Loucy (cell line): ENCODE data around the gene CA7.

Experiments
- H2AFZ ChIP-seq: fragments of 200-600 bp; sonication (generic); 2 replicates; pipeline ENCODE4 v1.6.0; 2016; ENCODE audit warnings: antibody characterized with exemption, mild to moderate bottlenecking, low read length, moderate library complexity
- H3F3A ChIP-seq: fragments of 200-600 bp; 2 replicates; pipeline ENCODE4 v1.6.0; 2016; ENCODE audit warnings: antibody characterized with exemption, low read depth, mild to moderate bottlenecking
- H3K27me3 ChIP-seq: fragments of 200-600 bp; sonication (generic); 2 replicates; pipeline ENCODE4 v1.6.1; 2014; ENCODE audit warnings: low read length, mild to moderate bottlenecking; ENCODE audit not compliant: insufficient read depth, poor library complexity, severe bottlenecking
- H3K36me3 ChIP-seq: fragments of 200-600 bp; sonication (generic); 2 replicates; pipeline ENCODE4 v1.6.1; 2016; ENCODE audit warnings: low read length; ENCODE audit not compliant: insufficient read depth
- H3K4me1 ChIP-seq: fragments of 200-600 bp; sonication (generic); 2 replicates; pipeline ENCODE4 v1.5.1; 2014; ENCODE audit warnings: low read length, mild to moderate bottlenecking; ENCODE audit not compliant: insufficient read depth, poor library complexity, severe bottlenecking
- H3K4me2 ChIP-seq: fragments of 200-600 bp; sonication (generic); 2 replicates; pipeline ENCODE4 v1.6.0; 2014; ENCODE audit warnings: antibody characterized with exemption, low read length, low read depth, mild to moderate bottlenecking; ENCODE audit not compliant: poor library complexity, severe bottlenecking
- H3K4me3 ChIP-seq: fragments of 200-600 bp; sonication (generic); 2 replicates; pipeline ENCODE4 v1.5.1; 2014; ENCODE audit warnings: low read length, mild to moderate bottlenecking, mixed read lengths; ENCODE audit not compliant: poor library complexity, severe bottlenecking
- H3K79me2 ChIP-seq: fragments of 200-600 bp; sonication (generic); 2 replicates; pipeline ENCODE4 v1.6.1; 2014; ENCODE audit warnings: low read length; ENCODE audit not compliant: insufficient read depth
- H3K9ac ChIP-seq: fragments of 200-600 bp; sonication (generic); 2 replicates; pipeline ENCODE4 v1.6.0; 2014; ENCODE audit warnings: mild to moderate bottlenecking, low read depth, low read length, moderate library complexity; ENCODE audit not compliant: poor library complexity, severe bottlenecking
- H3K9me2 ChIP-seq: fragments of 200-600 bp; sonication (generic); replicated peaks from 2 replicates; pipeline ENCODE4 v1.6.1; 2016; ENCODE audit warnings: low read depth, low read length, mixed read lengths
- H3K9me3 ChIP-seq: fragments of 200-600 bp; sonication (generic); 2 replicates; pipeline ENCODE4 v1.6.1; 2014; ENCODE audit warnings: mild to moderate bottlenecking, antibody characterized with exemption, low read length, low read depth; ENCODE audit not compliant: insufficient read depth
- H4K20me1 ChIP-seq: fragments of 200-600 bp; sonication (generic); 2 replicates; pipeline ENCODE4 v1.6.0; 2014; ENCODE audit warnings: antibody characterized with exemption, low read length, mild to moderate bottlenecking; ENCODE audit not compliant: insufficient read depth, poor library complexity, severe bottlenecking
- EZH2phosphoT487 ChIP-seq: fragments of 200-600 bp; IDR thresholded peaks from 2 replicates; pipeline ENCODE4 v1.6.1; 2018; ENCODE audit warnings: antibody characterized with exemption, mild to moderate bottlenecking, moderate library complexity, borderline replicate concordance
- TF ChIP-seq, protein P1 (sequence below): fragments of 200-600 bp; sonication (generic); conservative IDR thresholded peaks from 2 replicates; pipeline ENCODE4 v1.5.1; 2014; ENCODE audit warnings: mild to moderate bottlenecking, antibody characterized with exemption, low read length

The CA7 gene

DNA sequence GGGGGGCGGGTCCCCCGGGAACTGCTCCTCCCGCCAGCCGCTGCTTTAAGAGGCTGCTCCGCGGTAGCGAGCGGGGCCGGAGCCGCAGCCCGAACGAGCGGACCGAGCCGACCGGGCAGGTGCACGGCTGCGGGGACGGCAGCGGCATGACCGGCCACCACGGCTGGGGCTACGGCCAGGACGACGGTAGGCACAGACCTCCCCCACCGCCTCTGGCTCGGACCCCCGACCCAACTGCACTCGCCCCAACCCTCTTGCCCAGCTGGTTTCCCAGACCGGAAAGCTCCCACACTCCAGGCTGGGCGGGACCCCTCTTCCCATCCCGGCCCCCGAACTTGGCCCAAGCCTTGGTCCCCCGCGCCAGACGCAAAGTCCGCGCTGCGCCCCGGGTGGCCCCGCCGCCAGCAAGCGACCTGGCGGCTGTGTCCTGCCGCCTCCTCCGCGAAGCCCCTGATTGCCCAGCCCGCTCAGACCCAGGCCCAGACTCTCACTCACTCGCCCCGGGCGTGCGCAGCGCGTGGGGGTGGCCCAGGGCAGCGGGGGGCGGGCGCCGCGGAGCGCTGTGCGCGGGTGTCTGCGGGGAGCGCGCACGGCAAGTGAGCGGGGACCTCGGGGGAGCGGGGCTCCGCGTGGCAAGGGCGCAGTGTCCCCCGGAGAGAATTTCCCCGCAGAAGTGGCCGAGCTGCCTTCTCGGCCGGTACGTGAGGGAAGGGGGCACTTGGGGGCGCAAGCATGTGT is at the start of gene CA7:
Gene CA7, plus strand, starts transcription at position 73 of the 738 bp plus-strand sequence. Its CDS starts 74 bp downstream, at position 147.
- Histone ChIP-seq H3K4me1 (no peaks in the 10 kb centered on the region), H3F3A (no peaks in the 10 kb centered on the region), H3K4me2 (no peak within 1 kb of the TSS), H3K36me3 (no peaks in the 10 kb centered on the region), H2AFZ (no peak within 1 kb of the TSS), H3K9me3 (no peaks in the 10 kb centered on the region), H3K79me2 (no peaks in the 10 kb centered on the region), H3K27me3 (no peaks in the 10 kb centered on the region), H3K9me2 (no peaks in the 10 kb centered on the region), H3K9ac (no peak within 1 kb of the TSS), H3K4me3 (no peak within 1 kb of the TSS), H4K20me1 (no peaks in the 10 kb centered on the region)
- no peak for TF ChIP-seq EZH2phosphoT487
- TF ChIP-seq, protein P1, sequence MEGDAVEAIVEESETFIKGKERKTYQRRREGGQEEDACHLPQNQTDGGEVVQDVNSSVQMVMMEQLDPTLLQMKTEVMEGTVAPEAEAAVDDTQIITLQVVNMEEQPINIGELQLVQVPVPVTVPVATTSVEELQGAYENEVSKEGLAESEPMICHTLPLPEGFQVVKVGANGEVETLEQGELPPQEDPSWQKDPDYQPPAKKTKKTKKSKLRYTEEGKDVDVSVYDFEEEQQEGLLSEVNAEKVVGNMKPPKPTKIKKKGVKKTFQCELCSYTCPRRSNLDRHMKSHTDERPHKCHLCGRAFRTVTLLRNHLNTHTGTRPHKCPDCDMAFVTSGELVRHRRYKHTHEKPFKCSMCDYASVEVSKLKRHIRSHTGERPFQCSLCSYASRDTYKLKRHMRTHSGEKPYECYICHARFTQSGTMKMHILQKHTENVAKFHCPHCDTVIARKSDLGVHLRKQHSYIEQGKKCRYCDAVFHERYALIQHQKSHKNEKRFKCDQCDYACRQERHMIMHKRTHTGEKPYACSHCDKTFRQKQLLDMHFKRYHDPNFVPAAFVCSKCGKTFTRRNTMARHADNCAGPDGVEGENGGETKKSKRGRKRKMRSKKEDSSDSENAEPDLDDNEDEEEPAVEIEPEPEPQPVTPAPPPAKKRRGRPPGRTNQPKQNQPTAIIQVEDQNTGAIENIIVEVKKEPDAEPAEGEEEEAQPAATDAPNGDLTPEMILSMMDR = no peak

DNA sequence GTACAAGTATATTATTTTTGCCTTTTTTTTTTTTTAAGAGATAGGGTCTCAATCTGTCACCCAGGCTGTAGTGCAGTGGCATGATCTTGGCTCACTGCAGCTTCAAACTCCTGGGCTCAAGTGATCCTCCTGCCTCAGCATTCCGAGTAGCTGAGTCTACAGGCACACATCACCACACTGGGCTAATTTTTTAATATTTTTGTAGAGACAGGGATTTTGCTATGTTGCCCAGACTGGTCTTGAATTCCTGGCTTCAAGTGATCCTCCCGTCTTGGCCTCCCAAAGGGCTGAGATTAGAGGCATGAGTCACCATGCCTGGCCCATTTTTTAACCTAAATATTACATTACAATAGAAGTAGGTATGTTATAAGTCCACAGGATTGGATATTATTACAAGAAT is 46.1 kb upstream of the CA7 start:
- no peak overlapping the region for H3K9ac ChIP-seq
- no peaks in the 10 kb centered on the region for H3K79me2 ChIP-seq
- no peaks in the 10 kb centered on the region for H3K9me2 ChIP-seq
- TF ChIP-seq, protein P1 = no peak
- no peaks in the 10 kb centered on the region for H3K9me3 ChIP-seq
- no peaks in the 10 kb centered on the region for H4K20me1 ChIP-seq
- H3K4me3 ChIP-seq = no peak overlapping the region
- H3K36me3 ChIP-seq = peaks cover 7% of the 10 kb centered on the region; the same call in 1 of the 2 replicates
- H2AFZ ChIP-seq = no peak overlapping the region
- H3K4me1 ChIP-seq = no peaks in the 10 kb centered on the region
- H3F3A ChIP-seq = no peaks in the 10 kb centered on the region
- no peak overlapping the region for H3K4me2 ChIP-seq
- no peaks in the 10 kb centered on the region for H3K27me3 ChIP-seq

DNA sequence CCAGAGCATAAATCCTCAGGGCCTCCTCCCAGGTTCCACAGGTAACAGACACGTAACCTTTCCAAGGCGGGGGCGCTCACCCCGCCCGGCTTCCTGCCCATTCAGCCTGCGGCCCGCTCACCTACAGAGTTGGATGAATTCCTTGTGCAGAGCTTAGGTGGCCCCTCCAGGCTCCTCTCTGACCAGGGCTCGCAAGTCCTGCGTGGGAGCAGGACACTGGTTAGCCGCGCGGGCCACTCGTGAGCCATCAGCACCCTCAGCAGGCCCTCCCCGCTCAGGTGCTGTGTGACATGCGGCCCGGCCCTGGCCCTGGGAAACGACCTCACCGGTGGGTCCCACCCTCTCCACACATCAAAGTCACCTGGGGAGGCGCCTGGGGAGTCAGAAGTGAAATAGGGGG is 43.4 kb upstream of the CA7 start:
- Histone ChIP-seq H4K20me1 (no peaks in the 10 kb centered on the region), H3K4me2 (no peak overlapping the region), H3F3A (no peaks in the 10 kb centered on the region), H3K36me3 (peaks cover 28% of the 10 kb centered on the region; the same call in 1 of the 2 replicates), H3K9me3 (no peaks in the 10 kb centered on the region), H3K4me3 (no peak overlapping the region), H3K9ac (no peak overlapping the region), H3K27me3 (no peaks in the 10 kb centered on the region), H3K79me2 (no peaks in the 10 kb centered on the region), H3K9me2 (no peaks in the 10 kb centered on the region), H3K4me1 (no peaks in the 10 kb centered on the region), H2AFZ (no peak overlapping the region)
- TF ChIP-seq, protein P1 = no peak
- no peak for TF ChIP-seq EZH2phosphoT487
